ENCODE measurements around the gene FBXO7. TPM values are rescaled to one million over a fixed set of nuclear protein-coding genes. Genes with fewer than 3 reads are reported as not detected.

Gene FBXO7
- total RNA-seq, 1 experiment from 2014 or later = 75.7 TPM

- H3K9me3 Mint-ChIP-seq (ENCODE audit: low read depth, unreplicated experiment) = no peaks in the 10 kb centered on the region
- CTCF ChIA-PET = interaction anchor here (1.3 kb wide), 1 partner anchor 32 kb away, joined by 3 read pairs; no protein-coding TSS in a partner anchor
- H3K27ac Mint-ChIP-seq (ENCODE audit: unreplicated experiment) = no peak overlapping the region
- no peaks in the 10 kb centered on the region for H3K36me3 Mint-ChIP-seq (ENCODE audit: insufficient read depth, unreplicated experiment)
- DNase-seq = no peak
- H3K4me1 Mint-ChIP-seq (ENCODE audit: low read depth, unreplicated experiment) = no peaks in the 10 kb centered on the region
- no TSS peak for BruUV-seq (replicated peaks)
- intact Hi-C loops (cut with micrococcal nuclease; ENCODE audit: unreplicated experiment) = no loop called here
- no peak overlapping the region for H3K4me3 Mint-ChIP-seq (ENCODE audit: low read depth, unreplicated experiment)
- TF ChIP-seq, protein P1, sequence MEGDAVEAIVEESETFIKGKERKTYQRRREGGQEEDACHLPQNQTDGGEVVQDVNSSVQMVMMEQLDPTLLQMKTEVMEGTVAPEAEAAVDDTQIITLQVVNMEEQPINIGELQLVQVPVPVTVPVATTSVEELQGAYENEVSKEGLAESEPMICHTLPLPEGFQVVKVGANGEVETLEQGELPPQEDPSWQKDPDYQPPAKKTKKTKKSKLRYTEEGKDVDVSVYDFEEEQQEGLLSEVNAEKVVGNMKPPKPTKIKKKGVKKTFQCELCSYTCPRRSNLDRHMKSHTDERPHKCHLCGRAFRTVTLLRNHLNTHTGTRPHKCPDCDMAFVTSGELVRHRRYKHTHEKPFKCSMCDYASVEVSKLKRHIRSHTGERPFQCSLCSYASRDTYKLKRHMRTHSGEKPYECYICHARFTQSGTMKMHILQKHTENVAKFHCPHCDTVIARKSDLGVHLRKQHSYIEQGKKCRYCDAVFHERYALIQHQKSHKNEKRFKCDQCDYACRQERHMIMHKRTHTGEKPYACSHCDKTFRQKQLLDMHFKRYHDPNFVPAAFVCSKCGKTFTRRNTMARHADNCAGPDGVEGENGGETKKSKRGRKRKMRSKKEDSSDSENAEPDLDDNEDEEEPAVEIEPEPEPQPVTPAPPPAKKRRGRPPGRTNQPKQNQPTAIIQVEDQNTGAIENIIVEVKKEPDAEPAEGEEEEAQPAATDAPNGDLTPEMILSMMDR (IDR thresholded peaks at IDR 0.05; ENCODE audit: unreplicated experiment) = no peak
- peaks cover 53% of the 10 kb centered on the region for H3K27me3 Mint-ChIP-seq (ENCODE audit: unreplicated experiment)
These were observed 28.3 kb upstream of the FBXO7 start for GRCh38 chr22:32446321-32446720.

GRCh38 chr22:32448980-32449379, 25.6 kb upstream of the FBXO7 start:
- intact Hi-C loops (cut with micrococcal nuclease; ENCODE audit: unreplicated experiment) = no loop called here
- Mint-ChIP-seq H3K27ac (ENCODE audit: unreplicated experiment) (no peak overlapping the region), H3K27me3 (ENCODE audit: unreplicated experiment) (peaks cover 67% of the 10 kb centered on the region), H3K4me1 (ENCODE audit: low read depth, unreplicated experiment) (no peaks in the 10 kb centered on the region), H3K4me3 (ENCODE audit: low read depth, unreplicated experiment) (no peak overlapping the region), H3K36me3 (ENCODE audit: insufficient read depth, unreplicated experiment) (no peaks in the 10 kb centered on the region), H3K9me3 (ENCODE audit: low read depth, unreplicated experiment) (no peaks in the 10 kb centered on the region)
- no peak for DNase-seq
- CTCF ChIA-PET = interaction anchor here (0.5 to 0.7 kb wide), 2 partner anchors 23 to 294 kb away, joined by 3 read pairs; no protein-coding TSS in a partner anchor
- no TSS peak for BruUV-seq (replicated peaks)
- TF ChIP-seq, protein P1 (IDR thresholded peaks at IDR 0.05; ENCODE audit: unreplicated experiment) = no peak

DNA sequence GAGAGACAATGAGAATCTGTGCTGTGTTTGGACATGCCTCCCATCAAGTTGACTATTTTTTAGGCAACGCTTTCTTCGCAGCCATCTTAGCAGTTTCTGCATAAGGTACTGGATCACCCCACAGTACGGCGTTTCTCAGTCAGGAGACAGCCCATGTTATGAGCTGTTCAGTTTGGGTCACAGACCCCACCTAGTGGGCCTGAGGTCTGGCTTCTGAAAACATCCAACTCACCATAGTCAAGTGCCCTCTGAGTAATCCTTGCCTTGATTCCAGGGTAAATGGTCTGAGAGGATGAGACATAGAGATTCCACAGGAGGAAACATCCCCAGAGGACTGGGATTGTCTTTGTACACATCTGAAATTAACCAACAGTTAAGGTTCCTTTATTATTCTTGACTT, 17.6 kb upstream of the FBXO7 start:
- H3K36me3 Mint-ChIP-seq (ENCODE audit: insufficient read depth, unreplicated experiment) = no peaks in the 10 kb centered on the region
- H3K27ac Mint-ChIP-seq (ENCODE audit: unreplicated experiment) = no peak overlapping the region
- TF ChIP-seq, protein P1 (IDR thresholded peaks at IDR 0.05; ENCODE audit: unreplicated experiment) = no peak
- CTCF ChIA-PET = no interaction called here
- no peak overlapping the region for H3K4me3 Mint-ChIP-seq (ENCODE audit: low read depth, unreplicated experiment)
- H3K9me3 Mint-ChIP-seq (ENCODE audit: low read depth, unreplicated experiment) = no peaks in the 10 kb centered on the region
- no peak for DNase-seq
- no TSS peak for BruUV-seq (replicated peaks)
- intact Hi-C loops (cut with micrococcal nuclease; ENCODE audit: unreplicated experiment) = no loop called here
- H3K27me3 Mint-ChIP-seq (ENCODE audit: unreplicated experiment) = peaks cover 95% of the 10 kb centered on the region
- H3K4me1 Mint-ChIP-seq (ENCODE audit: low read depth, unreplicated experiment) = no peaks in the 10 kb centered on the region

DNA sequence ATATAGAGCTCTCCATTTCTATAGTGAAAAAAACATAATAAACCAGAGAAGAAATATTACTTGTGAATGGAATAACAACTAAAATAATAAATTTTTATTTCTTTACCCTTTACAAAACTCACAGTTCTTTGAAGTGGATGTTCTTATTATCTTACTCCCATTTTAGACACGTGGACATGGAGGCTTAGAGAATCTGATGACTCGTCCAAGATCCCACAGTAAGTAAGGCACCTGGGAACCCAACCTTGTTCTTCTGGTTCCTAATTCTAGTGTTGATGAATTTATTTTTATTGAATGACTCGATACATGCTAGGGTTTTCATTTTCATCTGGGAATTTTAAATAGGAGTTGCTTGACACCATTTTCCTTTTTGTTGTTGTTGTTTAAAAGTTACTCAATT, 12.2 kb upstream of the FBXO7 start:
- H3K4me3 Mint-ChIP-seq (ENCODE audit: low read depth, unreplicated experiment) = no peak overlapping the region
- CTCF ChIA-PET = no interaction called here
- no peaks in the 10 kb centered on the region for H3K9me3 Mint-ChIP-seq (ENCODE audit: low read depth, unreplicated experiment)
- H3K36me3 Mint-ChIP-seq (ENCODE audit: insufficient read depth, unreplicated experiment) = no peaks in the 10 kb centered on the region
- DNase-seq = no peak
- H3K27ac Mint-ChIP-seq (ENCODE audit: unreplicated experiment) = no peak overlapping the region
- H3K27me3 Mint-ChIP-seq (ENCODE audit: unreplicated experiment) = peaks cover 84% of the 10 kb centered on the region
- intact Hi-C loops (cut with micrococcal nuclease; ENCODE audit: unreplicated experiment) = no loop called here
- peaks cover 9% of the 10 kb centered on the region for H3K4me1 Mint-ChIP-seq (ENCODE audit: low read depth, unreplicated experiment)
- TF ChIP-seq, protein P1 (IDR thresholded peaks at IDR 0.05; ENCODE audit: unreplicated experiment) = no peak
- no TSS peak for BruUV-seq (replicated peaks)

Measured in Calu3 (cell line).